Adrenal gland (tissue), 5 donors: Measurements from ENCODE around the gene HSDL2.

ENCODE experiments used
- CTCF ChIP-seq, 6 experiments: fragments of 450-650 bp in 4 of 6; fragments of 200-600 bp in 2 of 6; sonication (generic) in 1 of 6; IDR thresholded peaks; 1 replicate in 5 of 6; 2 replicates in 1 of 6; pipeline versions ENCODE4 v1.5.1 to v1.8.0; 2016 to 2021; ENCODE audit warnings: antibody characterized with exemption in 6 of 6, mild to moderate bottlenecking in 2 of 6, moderate library complexity in 1 of 6
- POLR2A ChIP-seq, 2 donors: fragments of 450-650 bp; IDR thresholded peaks; one replicate each; pipeline ENCODE4 v1.6.1; 2017; ENCODE audit warnings: antibody characterized with exemption in 2 of 2, mild to moderate bottlenecking in 2 of 2, moderate library complexity in 1 of 2
- donor health status: DM: no; HTN: no; CAD: no.

- TF ChIP-seq CTCF (IDR thresholded peaks at IDR 0.05) (no peak), POLR2A (IDR thresholded peaks at IDR 0.05) (no peak)
These were observed 1.4 kb upstream of the HSDL2 start for GRCh38 chr9:112378328-112379176.
